GM04503 (cell line): ENCODE measurements around the gene RPL11.
"Not testable (repeated sequence)": the region's sequence is repeated elsewhere in the genome, so short reads cannot be mapped to it uniquely, and the experiment has no call there.

Experiments used
- DNase-seq: peaks from one replicate; pipeline ENCODE4 v3.0.0-alpha.2; 2012; ENCODE audit warnings: low read depth

Gene RPL11

DNA sequence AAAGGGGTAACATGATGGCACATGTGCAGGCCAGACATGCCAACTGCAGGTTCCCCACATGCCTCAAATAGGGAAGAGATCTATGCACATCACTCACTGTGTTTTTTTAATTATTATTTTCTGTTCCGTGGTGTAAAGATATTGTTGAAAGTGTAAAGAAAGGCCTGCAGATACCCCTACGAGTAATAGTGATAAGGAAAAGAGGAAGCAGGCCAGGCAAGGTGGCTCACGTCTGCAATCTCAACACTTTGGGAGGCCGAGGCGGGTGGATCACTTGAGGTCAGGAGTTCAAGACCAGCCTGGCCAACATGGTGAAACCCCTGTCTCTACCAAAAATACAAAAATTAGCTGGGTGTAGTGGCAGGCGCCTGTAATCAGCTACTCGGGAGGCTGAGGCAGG, 6.4 kb upstream of the RPL11 start:
- not testable (repeated sequence) for DNase-seq

DNA sequence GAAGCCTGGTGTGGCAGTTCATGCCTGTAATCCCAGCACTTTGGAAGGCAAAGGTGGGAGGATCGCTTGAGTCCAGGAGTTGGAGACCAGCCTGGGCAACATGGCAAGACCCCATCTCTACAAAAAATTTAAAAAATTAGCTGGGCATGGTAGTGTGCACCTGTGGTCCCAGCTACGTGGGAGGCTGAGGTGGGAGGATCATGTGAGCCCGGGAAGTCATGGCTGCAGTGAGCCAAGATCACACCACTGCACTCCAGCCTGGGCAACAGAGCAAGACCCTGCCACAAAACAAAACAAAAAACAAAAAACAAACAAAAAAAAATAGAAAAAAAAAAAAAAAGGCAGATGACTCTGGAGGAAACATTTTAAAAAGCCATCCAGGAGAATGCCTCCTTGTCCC, 3.9 kb upstream of the RPL11 start:
- not testable (repeated sequence) for DNase-seq

DNA sequence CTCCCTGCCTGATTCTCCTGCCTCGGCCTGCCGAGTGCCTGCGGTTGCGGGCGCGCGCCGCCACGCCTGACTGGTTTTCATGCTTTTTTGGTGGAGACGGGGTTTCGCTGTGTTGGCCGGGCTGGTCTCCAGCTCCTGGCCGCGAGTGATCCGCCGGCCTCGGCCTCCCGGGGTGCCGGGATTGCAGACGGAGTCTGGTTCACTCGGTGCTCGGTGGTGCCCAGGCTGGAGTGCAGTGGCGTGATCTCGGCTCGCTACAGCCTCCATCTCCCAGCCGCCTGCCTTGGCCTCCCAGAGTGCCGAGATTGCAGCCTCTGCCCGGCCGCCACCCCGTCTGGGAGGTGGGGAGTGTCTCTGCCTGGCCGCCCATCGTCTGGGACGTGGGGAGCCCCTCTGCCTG, 3.3 kb upstream of the RPL11 start:
- not testable (repeated sequence) for DNase-seq

- DNase-seq = no peak
Measured at GRCh38 chr1:23692308-23692871, 784 bp downstream of the RPL11 start.

DNA sequence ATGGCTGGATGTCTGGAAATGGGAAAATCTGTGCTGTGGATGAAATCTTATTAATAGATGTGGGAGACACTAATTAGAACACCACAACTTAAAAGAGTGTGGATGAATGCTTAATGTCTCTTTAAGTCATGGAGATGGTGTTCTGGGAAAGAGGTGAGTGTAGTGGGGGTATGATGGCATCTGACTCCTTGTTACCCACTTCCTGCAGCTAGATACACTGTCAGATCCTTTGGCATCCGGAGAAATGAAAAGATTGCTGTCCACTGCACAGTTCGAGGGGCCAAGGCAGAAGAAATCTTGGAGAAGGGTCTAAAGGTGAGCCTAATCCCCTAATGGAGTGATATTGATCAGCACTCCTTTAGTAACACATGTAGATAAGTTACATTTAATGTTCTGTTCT, 2.0 kb downstream of the RPL11 start:
- DNase-seq = no peak

DNA sequence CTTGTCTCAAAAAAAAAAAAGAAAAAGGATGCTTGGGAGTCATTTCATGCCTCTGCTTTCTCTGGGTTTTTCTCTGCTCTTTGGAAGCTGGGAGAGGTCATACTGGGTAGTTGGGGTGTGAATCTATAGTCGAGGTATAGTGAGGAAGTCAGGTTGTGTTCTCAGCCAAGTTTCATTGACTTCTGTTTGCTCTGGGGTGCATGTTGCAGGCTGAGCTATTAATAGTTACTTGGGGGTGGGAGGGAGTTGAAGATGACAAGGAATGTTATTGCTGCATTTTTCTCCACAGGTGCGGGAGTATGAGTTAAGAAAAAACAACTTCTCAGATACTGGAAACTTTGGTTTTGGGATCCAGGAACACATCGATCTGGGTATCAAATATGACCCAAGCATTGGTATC, 2.8 kb downstream of the RPL11 start:
- DNase-seq = no peak

GRCh38 chr1:23695667-23696066, 4.1 kb downstream of the RPL11 start:
- DNase-seq = no peak

DNA sequence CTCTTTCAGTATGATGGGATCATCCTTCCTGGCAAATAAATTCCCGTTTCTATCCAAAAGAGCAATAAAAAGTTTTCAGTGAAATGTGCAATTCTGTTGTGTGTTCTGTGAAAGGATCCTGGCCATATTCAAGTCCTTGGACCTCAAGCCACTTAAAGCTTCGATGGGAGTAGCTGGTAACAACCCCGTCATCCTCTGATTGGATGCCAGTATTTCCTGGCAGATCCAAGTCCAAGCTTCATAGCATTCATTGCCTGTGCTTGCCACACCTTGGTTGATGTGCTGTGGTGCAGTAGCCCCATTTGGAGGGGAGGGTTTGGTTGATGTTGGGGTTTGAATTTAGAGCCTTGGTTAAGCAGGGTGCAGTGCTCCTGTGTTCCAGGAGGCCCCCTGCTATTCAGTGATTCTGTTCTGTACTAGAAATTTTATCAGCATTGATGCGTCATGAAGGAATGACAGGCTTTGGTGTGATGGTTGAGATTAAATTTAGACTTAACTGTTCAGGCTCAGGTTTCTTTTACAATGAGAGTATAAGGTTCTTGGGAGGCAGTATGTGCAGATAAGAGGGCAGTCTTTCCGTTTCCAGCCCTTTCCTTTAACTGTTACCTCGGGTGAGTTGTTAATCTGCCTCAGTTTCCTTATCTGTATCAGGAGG, 4.9 kb downstream of the RPL11 start:
- DNase-seq = no peak

DNA sequence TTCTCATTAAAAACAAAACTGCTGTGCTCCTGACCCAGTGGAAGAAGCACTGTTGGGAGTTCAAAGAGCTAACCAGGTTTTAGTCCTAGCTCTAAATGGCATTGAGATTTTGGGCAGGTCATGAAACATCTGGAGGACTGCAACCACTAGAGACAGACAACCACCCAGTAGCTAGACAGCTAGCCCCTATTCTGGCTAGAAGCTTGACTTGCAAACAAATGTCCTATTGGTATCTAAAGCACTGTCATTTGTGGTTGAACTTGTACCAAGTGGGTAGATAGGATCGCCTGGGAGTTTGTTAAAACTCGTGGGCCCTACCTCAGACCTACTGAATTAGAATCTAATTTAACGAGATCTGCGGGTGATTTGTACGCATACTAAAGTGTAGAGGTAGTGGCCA, 6.9 kb downstream of the RPL11 start:
- DNase-seq = no peak

DNA sequence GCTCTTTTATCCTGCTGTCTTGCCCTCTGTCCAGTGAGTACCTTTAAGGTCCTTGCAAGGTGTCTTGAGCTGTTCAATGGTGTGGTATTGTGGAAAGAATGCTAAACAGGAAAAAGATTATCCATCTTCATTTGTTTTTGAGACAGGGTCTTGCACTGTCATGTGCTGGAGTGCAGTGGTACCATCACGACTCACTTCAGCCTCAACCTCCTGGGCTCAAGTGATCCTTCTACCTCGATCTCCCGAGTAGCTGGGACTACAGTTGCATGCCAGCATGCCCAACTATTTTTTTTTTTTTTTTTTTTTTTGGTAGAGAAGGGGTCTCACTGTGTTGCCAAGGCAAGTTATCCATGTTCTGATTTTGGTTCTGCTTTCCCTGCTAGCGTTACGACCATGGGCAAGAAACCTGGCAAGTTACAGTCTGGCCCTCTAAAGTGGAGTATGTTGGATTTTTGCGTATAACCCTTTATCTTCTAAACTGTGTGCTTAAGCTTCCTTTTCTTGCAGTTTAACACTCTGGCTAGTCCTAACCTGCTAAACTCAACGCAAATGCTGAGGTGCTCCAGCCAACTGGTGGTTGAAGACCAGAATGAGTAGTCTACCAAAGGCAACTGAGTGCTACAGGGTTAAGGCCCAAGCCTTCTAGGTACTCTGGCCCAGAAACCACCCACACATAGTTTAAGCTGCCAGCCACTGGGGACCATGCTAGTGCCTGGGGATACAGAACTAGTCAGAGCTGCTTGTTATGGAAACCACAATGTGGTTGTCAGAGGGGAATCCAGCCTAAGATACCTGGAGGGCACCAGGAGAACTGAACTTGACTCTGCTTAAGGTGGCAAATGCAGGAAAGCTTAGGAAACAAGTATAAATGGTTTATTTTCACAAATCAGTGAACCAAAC, 7.9 kb downstream of the RPL11 start:
- no peak for DNase-seq

DNA sequence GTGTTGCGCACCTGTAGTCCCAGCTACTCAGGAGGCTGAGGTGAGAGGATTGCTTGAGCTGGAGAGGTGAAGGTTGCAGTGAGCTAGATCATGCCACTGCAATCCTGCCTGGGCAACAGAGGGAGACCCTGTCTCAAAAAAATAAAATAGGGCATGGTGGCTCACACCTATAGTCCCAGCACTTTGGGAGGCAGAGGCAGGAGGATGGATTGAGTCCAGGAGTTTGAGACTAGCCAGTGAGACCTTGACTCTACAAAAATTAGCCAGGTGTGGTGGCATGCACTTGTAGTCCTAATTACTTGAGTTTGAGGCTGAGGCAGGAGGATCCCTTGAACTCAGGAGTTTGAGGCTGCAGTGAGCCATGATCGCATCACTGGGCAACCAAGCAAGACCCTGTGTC, 9.7 kb downstream of the RPL11 start:
- DNase-seq = no peak

- no peak for DNase-seq
Measured at GRCh38 chr1:23701996-23702395, 10.4 kb downstream of the RPL11 start.

DNA sequence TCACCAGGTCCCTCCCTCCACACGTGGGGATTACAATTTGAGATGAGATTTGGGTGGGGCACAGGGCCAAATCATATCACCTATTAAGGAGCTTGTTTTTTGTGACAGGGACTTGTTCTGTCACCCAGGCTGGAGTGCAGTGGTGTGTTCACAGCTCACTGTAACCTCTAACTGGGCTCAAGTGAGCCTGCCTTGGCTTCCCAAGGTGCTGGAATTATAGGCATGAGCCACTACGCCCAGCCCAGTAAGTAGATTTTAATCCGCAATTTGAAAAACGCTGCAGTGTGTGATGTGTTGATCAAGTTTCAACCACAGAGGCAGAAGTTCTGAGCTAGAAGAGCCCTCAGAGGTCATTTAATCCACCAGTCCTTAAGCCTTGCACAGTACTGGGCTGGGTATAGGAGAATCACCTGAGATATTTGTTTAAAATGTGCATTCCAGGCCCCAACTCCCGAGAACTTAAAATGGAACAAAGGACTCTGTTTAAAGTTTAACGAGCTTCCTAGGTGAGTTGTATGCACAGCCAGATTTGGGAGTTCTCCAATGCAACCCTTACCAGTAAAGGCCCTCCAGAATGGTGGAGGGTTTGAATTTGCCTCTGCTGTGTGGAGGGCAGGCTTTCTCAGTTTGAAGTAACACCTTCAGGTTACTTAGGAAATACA, 13.4 kb downstream of the RPL11 start:
- DNase-seq = no peak

DNA sequence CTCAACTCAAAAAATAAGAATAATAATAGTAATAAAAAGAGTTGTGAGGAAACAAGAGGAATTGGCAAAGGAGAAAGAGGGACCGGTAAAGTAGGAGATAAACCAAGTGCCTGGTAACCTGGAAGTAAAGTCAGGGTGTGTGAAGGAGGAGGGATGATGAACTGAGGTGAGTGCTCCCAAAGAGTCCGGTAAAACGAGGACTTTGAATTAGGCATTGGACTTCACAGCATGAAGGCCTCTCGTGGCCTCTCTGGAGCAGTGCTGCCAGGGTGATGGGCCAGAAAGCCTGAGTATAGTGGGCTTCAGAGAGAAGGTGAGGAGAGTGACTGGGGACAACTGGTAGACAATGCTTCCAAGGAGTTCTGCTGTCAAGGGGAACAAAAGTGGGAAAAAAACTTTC, 17.6 kb downstream of the RPL11 start:
- no peak for DNase-seq

DNA sequence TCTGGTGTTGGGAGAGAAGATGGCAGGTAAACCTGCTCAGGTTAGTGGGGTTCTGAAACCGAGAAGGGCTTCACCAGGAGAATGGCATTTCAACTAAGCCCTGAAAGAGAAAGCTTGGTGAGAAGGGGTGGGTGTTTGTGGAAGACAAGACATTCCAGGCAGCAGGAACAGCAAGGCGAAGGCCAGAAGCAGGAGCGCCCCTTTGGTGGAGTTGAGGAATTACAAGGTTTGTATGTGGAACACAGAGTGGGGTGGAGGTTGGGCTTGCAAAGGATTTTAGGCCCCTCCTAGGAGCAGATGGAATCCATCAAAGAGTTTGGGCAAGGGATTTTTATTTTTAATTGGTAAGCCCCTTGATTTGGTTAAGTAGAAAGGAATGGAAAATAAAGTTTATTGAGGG, 26.9 kb downstream of the RPL11 start:
- DNase-seq = no peak

- DNase-seq = no peak
Measured at GRCh38 chr1:23719162-23719820, 27.7 kb downstream of the RPL11 start.

DNA sequence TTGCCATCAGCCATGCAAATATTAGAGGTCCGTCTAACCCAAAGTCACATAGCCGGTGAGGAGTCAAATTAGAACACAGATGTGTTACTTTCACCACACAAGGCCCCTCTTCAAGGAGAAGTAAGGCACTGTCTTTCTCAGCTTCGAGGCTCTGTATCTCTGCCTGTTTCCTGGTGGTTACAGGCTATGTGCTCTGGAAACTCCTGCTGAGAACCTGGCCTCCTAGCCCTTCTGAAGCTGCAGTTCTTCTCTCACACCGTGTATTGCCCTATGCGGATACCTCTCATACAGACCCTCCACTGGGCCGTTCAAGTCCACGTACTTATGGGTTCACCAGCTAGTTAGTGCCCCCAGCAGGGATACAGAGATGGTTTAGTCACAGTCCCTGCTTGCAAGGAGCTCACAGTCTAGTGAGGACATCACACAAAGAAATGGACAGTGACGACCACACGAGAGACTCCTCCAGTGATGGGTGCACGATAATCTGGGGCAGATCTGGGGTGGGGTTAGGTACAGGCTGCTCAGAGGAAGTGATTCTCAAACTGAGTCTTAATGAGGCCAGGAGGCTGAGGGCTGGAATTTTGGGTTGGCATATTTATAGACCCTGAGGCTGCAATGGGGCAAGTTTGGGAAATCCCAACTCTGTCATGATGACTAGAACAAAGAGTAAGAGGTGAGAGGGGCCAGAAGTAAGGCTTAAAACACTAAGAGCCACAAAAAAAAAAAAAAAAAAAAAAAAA, 28.8 kb downstream of the RPL11 start:
- no peak for DNase-seq

DNA sequence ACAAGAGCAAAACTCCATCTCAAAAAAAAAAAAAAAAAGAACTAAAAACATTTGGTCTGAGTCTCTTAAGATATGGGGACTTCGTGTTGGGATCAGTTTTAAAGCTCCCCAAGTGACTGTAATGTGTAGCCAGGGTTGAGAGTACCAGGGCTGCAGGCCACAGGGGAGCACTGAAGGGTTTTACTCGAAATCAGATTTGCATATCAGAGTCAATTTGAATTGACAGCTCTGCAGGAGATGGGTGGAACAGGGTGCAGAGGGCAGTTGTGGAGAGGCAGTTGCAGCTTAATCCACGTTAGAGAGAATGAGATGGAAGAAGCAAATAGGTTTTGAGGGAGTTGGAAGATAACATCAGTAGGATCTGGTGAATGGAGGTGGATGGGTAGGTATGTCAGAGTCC, 31.0 kb downstream of the RPL11 start:
- no peak for DNase-seq

- DNase-seq = no peak
Measured at GRCh38 chr1:23726686-23727085, 35.1 kb downstream of the RPL11 start.

DNA sequence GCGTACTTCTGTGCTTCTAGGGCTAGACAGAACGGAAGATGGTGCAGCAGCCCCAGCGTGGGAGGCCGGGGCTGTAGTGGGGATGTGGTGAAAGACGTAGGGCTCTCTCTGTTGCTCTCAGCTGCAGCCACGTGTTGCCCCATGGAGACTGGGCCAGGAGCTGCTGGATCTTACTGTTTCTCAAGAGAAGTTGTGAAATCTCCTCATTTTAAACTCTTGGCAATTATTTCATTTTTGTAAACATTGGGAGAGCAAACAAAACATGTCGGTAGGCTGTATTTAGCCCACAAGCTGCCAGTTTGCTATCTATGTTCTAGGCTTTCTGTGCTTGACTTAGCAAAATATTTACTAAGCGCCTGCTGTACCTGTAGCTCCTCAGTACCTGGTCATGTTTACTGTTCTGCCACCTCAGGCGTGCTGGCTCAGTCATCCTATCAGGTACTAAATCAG, 35.8 kb downstream of the RPL11 start:
- peak; percentile 57 for DNase-seq
